ENCODE results near the gene IKBIP. TPM values are rescaled to one million over a fixed set of nuclear protein-coding genes. Genes with fewer than 3 reads are reported as not detected.

Gene IKBIP
- total and polyA plus RNA-seq, 9 of the 15 experiments (the other 6 are each of a cell fraction or from before 2014, with no cell fraction given), result 3.3 to 19.5 (median 14.9) TPM

DNA sequence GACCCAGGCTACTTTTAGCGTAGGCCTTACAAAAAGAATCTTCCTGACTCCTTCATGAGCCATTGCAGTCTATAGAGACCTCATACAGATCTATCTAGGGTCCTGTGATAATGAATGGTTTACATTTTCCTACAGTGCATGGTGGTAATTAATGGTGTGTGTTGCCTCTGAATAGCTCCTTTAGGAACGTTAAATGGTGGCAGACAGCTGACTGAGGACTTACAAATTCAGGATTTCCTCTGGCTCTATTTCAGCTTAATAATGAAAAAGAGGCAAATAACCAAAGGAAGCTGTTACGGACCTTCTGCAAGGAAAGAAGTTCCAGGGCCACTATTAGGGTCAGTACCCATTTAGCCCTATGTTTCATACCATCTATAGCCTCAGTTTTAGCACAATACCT lies 5.1 kb downstream of the IKBIP start (continued):
- TF ChIP-seq CHD7 (IDR thresholded peaks at IDR 0.05; ENCODE audit: low read depth, low read length) (no peak), TBL1XR1 (IDR thresholded peaks at IDR 0.05; ENCODE audit: low read length in 2 of 2) (no peak), ZNF609 (CRISPR knock-in tag; IDR thresholded peaks at IDR 0.05; ENCODE audit: borderline replicate concordance) (no peak), ETS1 (conservative IDR thresholded peaks at IDR 0.05; ENCODE audit: control insufficient read depth, low read depth, low read length) (no peak), RBM15 (IDR thresholded peaks at IDR 0.05; ENCODE audit: insufficient read depth, low read length) (no peak), RBM34 (IDR thresholded peaks at IDR 0.05; ENCODE audit: borderline replicate concordance, insufficient read depth, low read length) (no peak)
- TF ChIP-seq, protein P1, sequence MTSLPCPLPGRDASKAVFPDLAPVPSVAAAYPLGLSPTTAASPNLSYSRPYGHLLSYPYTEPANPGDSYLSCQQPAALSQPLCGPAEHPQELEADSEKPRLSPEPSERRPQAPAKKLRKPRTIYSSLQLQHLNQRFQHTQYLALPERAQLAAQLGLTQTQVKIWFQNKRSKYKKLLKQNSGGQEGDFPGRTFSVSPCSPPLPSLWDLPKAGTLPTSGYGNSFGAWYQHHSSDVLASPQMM (CRISPR knock-in tag; IDR thresholded peaks at IDR 0.05), result no peak

Measured in K562 (cell line).